ENCODE measurements around the gene EQTN. TPM values are rescaled to one million over a fixed set of nuclear protein-coding genes. Genes with fewer than 3 reads are reported as not detected.

EQTN gene
- total and polyA plus RNA-seq, 2 of the 8 experiments (the other 6 are each of a cell fraction or from before 2014, with no cell fraction given), result 0.23 TPM; not detected in 1

DNA sequence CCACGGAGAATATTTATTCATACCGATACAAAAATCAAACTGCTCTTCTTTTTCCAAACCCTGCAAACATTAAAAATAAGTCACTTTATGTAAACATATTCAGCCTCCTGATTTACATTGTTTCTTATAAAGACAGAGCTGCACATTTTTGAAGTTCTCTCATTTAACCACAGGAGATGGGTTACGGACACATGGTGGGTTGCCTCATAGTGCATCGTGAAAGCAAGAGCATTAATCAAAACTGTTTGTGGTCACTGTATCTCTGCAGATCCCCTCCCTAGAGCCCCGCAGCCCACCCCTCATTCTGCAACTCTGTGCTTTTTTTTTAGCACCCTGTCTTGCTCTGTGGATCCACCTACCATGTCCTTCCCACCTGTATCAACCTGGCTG lies 43.3 kb upstream of the EQTN start (continued):
- no peak for TF ChIP-seq CBX5 (IDR thresholded peaks at IDR 0.05; ENCODE audit: low read depth, low read length)
- TF ChIP-seq YY1 (IDR thresholded peaks at IDR 0.05; ENCODE audit: low read depth, low read length), result no peak
- TF ChIP-seq CTCF (IDR thresholded peaks at IDR 0.05; ENCODE audit: control extremely low read depth in 1 of 3, insufficient read depth in 1 of 3, low read depth in 1 of 3, low read length in 3 of 3), result no peak
- TF ChIP-seq, protein P1, sequence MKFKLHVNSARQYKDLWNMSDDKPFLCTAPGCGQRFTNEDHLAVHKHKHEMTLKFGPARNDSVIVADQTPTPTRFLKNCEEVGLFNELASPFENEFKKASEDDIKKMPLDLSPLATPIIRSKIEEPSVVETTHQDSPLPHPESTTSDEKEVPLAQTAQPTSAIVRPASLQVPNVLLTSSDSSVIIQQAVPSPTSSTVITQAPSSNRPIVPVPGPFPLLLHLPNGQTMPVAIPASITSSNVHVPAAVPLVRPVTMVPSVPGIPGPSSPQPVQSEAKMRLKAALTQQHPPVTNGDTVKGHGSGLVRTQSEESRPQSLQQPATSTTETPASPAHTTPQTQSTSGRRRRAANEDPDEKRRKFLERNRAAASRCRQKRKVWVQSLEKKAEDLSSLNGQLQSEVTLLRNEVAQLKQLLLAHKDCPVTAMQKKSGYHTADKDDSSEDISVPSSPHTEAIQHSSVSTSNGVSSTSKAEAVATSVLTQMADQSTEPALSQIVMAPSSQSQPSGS (IDR thresholded peaks at IDR 0.05; ENCODE audit: low read length), result no peak

Data from H1 (cell line).